Fibroblast of the aortic adventitia (primary cell): Measurements from ENCODE around the gene EDIL3. TPM values are rescaled to one million over a fixed set of nuclear protein-coding genes. Genes with fewer than 3 reads are reported as not detected.

Experiments used
- DNase-seq: peaks from one replicate; pipeline ENCODE4 v3.0.0-alpha.2; 2010; ENCODE audit warnings: low read depth
- H3K4me3 ChIP-seq: 2 replicates; pipeline ENCODE4 v1.5.1; 2011; ENCODE audit warnings: low read depth, mild to moderate bottlenecking, control low read depth, low read length, moderate library complexity
- CTCF ChIP-seq: IDR thresholded peaks from 2 replicates; pipeline ENCODE4 v1.5.1; 2011; ENCODE audit warnings: mild to moderate bottlenecking, low read length, control low read depth, inconsistent platforms; ENCODE audit not compliant: insufficient read depth
- total RNA-seq: library from RNA; depleted of rRNA; stranded (reverse); fragments of >200 nt; gene quantifications from 2 replicates; pipeline ENCODE4 v1.2.3, GENCODE V29; 2012; ENCODE audit warnings: low replicate concordance

The EDIL3 gene
- total RNA-seq, 1 donor, result 248 TPM

GRCh38 chr5:84274585-84275468, 109.9 kb downstream of the EDIL3 start:
- TF ChIP-seq CTCF, result peak; percentile 58
- H3K4me3 ChIP-seq, result no peak overlapping the region
- DNase-seq, result peak; percentile 66

- H3K4me3 ChIP-seq, result no peak overlapping the region
- no peak for DNase-seq
- TF ChIP-seq CTCF, result no peak
These were observed 111.2 kb downstream of the EDIL3 start for GRCh38 chr5:84273517-84273883.

GRCh38 chr5:84272771-84273516, 111.7 kb downstream of the EDIL3 start:
- H3K4me3 ChIP-seq, result no peak overlapping the region
- TF ChIP-seq CTCF, result no peak
- DNase-seq, result no peak

- H3K4me3 ChIP-seq, result no peak overlapping the region
- DNase-seq, result no peak
- no peak for TF ChIP-seq CTCF
These were observed 118.7 kb downstream of the EDIL3 start for GRCh38 chr5:84265739-84266550.

- TF ChIP-seq CTCF, result no peak
- DNase-seq, result no peak
- no peak overlapping the region for H3K4me3 ChIP-seq
These were observed 119.5 kb downstream of the EDIL3 start for GRCh38 chr5:84265130-84265529.

GRCh38 chr5:84260939-84261338, 123.7 kb downstream of the EDIL3 start:
- H3K4me3 ChIP-seq, result no peak overlapping the region
- no peak for TF ChIP-seq CTCF
- no peak for DNase-seq
